Stimulated activated CD8-positive, alpha-beta memory T cell treated with anti-CD3 and anti-CD28 coated beads, Interleukin-12 subunit alpha, Interleukin-12 subunit beta, amount 100 ng/mL, for 24 hours (primary cell): ENCODE measurements around the gene TNNT3.
"Not testable (repeated sequence)": the region's sequence is repeated elsewhere in the genome, so short reads cannot be mapped to it uniquely, and the experiment has no call there.

Experiments
- DNase-seq: peaks from one replicate; pipeline ENCODE4 v3.0.0-alpha.2; 2020; ENCODE audit errors: extremely low read depth

The TNNT3 gene

GRCh38 chr11:1919391-1920127 lies at the start of gene TNNT3:
Gene TNNT3, plus strand, starts transcription at chr11:1919703. Its CDS starts 3,172 bp downstream, at chr11:1922875.
- DNase-seq = no peak

GRCh38 chr11:1870326-1870696 lies 49.2 kb upstream of the TNNT3 start:
- no peak for DNase-seq

- DNase-seq = no peak
These were observed 48.6 kb upstream of the TNNT3 start for GRCh38 chr11:1870721-1871466.

- DNase-seq = no peak
These were observed 48.0 kb upstream of the TNNT3 start for GRCh38 chr11:1871531-1871930.

- no peak for DNase-seq
These were observed 47.1 kb upstream of the TNNT3 start for GRCh38 chr11:1872267-1872985.

GRCh38 chr11:1873048-1873812 lies 46.3 kb upstream of the TNNT3 start:
- DNase-seq = no peak

- not testable (repeated sequence) for DNase-seq
These were observed 45.7 kb upstream of the TNNT3 start for GRCh38 chr11:1873813-1874150.

GRCh38 chr11:1874441-1875092 lies 44.9 kb upstream of the TNNT3 start:
- not testable (repeated sequence) for DNase-seq

- no peak for DNase-seq
These were observed 44.2 kb upstream of the TNNT3 start for GRCh38 chr11:1875093-1875850.

GRCh38 chr11:1875851-1876301 lies 43.6 kb upstream of the TNNT3 start:
- not testable (repeated sequence) for DNase-seq

- DNase-seq = no peak
These were observed 43.0 kb upstream of the TNNT3 start for GRCh38 chr11:1876361-1877063.

GRCh38 chr11:1877211-1878136 lies 42.0 kb upstream of the TNNT3 start:
- DNase-seq = no peak

GRCh38 chr11:1878137-1879031 lies 41.1 kb upstream of the TNNT3 start:
- DNase-seq = no peak

GRCh38 chr11:1879342-1879940 lies 40.1 kb upstream of the TNNT3 start:
- DNase-seq = no peak

GRCh38 chr11:1879941-1880720 lies 39.4 kb upstream of the TNNT3 start:
- no peak for DNase-seq

- DNase-seq = no peak
These were observed 38.6 kb upstream of the TNNT3 start for GRCh38 chr11:1880746-1881441.
